CD4-positive, alpha-beta T cell treated with Interleukin-15 for 4 hours (primary cell): Measurements from ENCODE around the gene ZNF511.
A peak's percentile ranks its signal among the peaks of the same experiment; 100 is the strongest.

Experiments
- DNase-seq: peaks from one replicate; pipeline ENCODE4 v3.0.0-alpha.2; 2020; ENCODE audit warnings: low spot score

Gene ZNF511

GRCh38 chr10:133292919-133293809 lies 15.6 kb upstream of the ZNF511 start:
- DNase-seq: peak; percentile 27

GRCh38 chr10:133293810-133294119 lies 14.9 kb upstream of the ZNF511 start:
- no peak for DNase-seq

GRCh38 chr10:133294189-133294588 lies 14.5 kb upstream of the ZNF511 start:
- no peak for DNase-seq

GRCh38 chr10:133295426-133296320 lies 13.0 kb upstream of the ZNF511 start:
- no peak for DNase-seq

GRCh38 chr10:133297504-133297903 lies 11.2 kb upstream of the ZNF511 start:
- DNase-seq: no peak

- no peak for DNase-seq
Observed at GRCh38 chr10:133298466-133298865, 10.2 kb upstream of the ZNF511 start.

GRCh38 chr10:133299224-133299623 lies 9.5 kb upstream of the ZNF511 start:
- DNase-seq: no peak

- no peak for DNase-seq
Observed at GRCh38 chr10:133299738-133300137, 9.0 kb upstream of the ZNF511 start.

- no peak for DNase-seq
Observed at GRCh38 chr10:133302230-133302629, 6.5 kb upstream of the ZNF511 start.

- DNase-seq: no peak
Observed at GRCh38 chr10:133303206-133303605, 5.5 kb upstream of the ZNF511 start.

GRCh38 chr10:133306097-133306476 lies 2.6 kb upstream of the ZNF511 start:
- no peak for DNase-seq

GRCh38 chr10:133306941-133307379 lies 1.8 kb upstream of the ZNF511 start:
- no peak for DNase-seq

GRCh38 chr10:133307776-133308420 lies 816 bp upstream of the ZNF511 start:
- peak; percentile 92 for DNase-seq

GRCh38 chr10:133309100-133309719 lies 496 bp downstream of the ZNF511 start:
- peak; percentile 92 for DNase-seq

GRCh38 chr10:133309720-133310398 lies 1.1 kb downstream of the ZNF511 start:
- no peak for DNase-seq

GRCh38 chr10:133310399-133310755 lies 1.7 kb downstream of the ZNF511 start:
- no peak for DNase-seq

- no peak for DNase-seq
Observed at GRCh38 chr10:133310789-133311188, 2.1 kb downstream of the ZNF511 start.

- DNase-seq: no peak
Observed at GRCh38 chr10:133311570-133311969, 2.9 kb downstream of the ZNF511 start.

GRCh38 chr10:133312016-133312768 lies 3.5 kb downstream of the ZNF511 start:
- no peak for DNase-seq

- no peak for DNase-seq
Observed at GRCh38 chr10:133312769-133313145, 4.0 kb downstream of the ZNF511 start.

GRCh38 chr10:133313192-133313591 lies 4.5 kb downstream of the ZNF511 start:
- no peak for DNase-seq
